GM18873 (cell line): Measurements from ENCODE around the gene SEL1L.
"Not testable (repeated sequence)": the region's sequence is repeated elsewhere in the genome, so short reads cannot be mapped to it uniquely, and the experiment has no call there.

Source experiments
- ATAC-seq: cut with Tn5 transposase; IDR thresholded peaks from one replicate; pipeline ENCODE4 v1.9.1; 2021; ENCODE audit warnings: mild to moderate bottlenecking, moderate library complexity, moderate number of reproducible peaks; ENCODE audit not compliant: unreplicated experiment, low FRiP score

SEL1L gene

DNA sequence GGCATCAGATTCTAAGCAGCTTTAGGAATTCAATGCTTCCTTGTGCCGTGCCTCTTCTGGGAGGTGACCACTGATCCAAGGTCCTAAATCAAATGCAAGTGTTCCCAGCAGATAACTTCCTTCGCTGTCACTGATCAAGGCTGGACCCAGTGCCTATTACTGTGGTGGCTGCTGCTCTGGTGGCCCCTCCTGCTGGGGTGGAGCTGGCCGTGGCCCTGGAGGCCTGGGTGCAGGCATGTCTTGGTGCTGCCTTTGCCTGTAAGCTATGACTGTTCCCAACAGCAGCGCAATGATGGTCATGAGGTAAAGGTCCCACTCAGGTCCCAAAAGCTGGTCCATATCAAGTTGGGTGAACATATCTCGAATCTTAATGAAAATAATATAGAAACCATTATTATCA, 56.8 kb downstream of the SEL1L start:
- ATAC-seq = no peak

DNA sequence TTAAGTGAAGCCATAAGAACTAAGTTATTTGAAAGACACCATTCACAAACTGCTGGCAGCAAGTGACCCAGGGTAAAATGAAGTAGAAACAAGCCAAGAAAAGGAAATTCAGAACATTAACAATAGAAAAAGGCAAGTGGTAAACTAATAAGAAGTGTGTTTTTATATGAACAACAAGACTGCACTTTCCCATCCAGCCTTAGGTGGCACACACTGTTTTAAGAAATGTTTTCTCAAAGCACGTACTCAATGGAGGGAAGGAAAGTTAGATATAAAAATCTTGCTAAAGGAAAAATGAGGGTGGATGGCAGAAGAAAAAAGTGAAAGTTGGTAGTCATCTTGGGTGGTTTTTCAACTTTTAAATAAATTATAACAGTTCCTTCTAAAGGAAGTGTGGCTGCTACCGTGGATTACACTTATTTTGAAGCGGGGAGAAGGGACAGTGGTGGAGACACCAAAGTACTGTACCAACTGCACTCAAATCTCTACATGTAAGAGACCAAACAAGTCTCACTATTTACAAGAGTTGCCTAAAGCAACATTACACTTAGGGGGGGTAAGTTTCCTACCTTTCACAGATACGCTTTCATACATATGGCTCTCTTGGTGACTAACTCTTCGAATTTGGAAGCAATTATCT, 58.8 kb downstream of the SEL1L start:
- no peak for ATAC-seq

DNA sequence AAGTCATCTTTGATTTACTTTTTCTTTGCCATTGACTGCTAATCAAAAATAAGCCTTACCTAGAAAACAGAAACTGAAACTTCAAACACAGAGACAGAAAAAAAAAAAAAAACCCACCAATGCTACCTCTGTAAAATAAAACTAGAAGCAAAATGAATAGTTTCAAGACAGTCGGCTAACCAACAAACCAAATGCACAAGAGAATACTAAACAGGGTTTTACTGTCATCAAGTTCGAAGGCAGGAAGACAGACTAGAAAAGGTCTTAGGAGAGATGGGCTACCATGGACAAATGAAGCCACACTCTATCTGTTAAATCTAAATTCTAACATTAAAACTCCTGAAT, 59.5 kb downstream of the SEL1L start:
- ATAC-seq = peak; percentile 47

DNA sequence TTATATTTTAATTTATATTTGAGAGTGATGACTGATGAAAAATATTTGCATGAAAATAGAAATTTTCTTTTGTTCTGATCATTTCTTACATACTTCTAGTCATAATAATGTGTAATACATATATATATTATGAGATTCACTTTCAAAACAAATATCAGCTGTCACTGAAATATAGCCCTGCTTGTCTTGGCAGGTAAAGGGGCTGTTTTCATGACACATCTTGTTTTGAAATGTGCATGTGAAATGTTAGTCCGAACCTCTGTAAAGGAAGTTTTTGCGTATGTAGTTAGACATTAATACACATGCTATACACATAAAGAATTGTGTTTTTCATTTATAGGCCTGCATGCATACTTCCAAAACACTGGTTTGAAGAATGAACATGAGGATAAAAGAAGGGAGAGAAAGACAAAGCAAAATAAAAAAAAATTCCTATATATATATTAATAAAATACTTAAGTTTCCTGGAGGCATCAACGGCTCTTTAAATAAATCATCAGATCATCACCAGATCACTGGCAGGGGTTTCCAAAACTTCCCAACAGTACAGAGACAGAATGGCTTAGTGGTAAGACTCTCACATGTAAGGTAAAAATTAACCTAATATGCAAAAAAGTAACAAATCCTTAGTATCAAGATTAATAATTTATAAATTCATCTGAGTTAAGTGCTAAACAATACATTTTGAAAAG, 60.1 kb downstream of the SEL1L start:
- peak; percentile 38 for ATAC-seq

DNA sequence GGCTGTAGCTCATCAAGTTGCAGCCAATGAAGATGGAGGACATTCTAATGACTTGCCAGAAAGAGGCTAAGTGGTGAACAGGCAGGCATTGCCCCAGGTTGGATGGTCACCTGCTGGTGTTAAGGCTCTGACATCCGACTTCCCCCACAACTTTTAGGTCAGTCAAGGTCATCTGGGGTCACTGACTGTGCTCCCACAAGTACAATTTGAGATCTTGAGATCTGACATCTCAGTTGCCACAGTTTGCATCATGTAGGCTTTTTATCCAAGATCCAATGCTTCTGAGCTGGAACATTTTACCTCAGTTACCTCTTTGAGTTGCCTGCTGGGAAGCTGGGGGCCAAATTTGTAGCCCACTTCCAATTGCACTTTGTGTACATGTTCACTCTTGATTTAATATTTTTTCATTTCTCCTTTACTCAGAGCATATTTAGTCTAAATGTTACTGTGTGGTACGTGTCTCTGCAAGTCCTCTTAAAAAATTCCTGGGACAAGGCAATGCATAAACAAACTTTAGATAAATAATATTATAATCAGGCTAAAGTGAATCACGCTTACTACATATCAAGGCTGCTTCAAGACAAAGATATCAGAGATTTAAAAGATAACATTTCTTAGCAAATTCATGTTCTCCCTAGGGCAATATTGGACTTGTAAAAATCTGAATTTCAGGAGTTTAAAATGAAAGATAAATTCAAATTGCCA, 61.4 kb downstream of the SEL1L start:
- no peak for ATAC-seq

DNA sequence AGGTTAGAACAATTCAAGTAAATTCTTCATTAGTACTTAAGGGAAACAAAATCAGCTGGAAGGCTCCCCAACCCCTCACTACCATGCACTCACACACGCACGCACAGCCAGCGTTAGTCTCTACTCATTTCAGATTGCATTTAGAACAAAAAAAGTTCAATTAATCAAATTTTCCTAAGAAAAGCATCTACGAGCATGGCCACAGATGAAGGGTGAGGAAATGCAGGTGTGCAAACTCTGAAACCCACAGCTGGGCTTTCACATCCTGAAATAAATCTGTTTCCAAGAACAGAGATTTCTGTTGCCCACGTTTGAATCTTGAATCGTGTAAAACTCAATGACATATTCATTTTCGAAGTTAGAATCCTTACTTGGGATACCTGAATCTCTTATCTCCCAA, 62.6 kb downstream of the SEL1L start:
- peak; percentile 33 for ATAC-seq

DNA sequence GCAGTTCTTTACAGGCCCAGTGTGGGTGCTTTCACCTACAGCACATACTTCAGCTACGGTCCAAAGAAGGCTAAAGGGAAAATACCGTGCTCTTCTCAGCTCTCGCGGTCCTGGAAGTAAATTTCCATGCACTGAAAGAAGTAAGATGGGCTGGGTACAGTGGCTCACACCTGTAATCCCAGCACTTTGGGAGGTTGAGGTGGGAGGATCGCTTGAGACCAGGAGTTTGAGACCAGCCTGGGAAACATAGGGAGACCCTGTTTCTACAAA, 63.2 kb downstream of the SEL1L start:
- peak; percentile 18 for ATAC-seq

DNA sequence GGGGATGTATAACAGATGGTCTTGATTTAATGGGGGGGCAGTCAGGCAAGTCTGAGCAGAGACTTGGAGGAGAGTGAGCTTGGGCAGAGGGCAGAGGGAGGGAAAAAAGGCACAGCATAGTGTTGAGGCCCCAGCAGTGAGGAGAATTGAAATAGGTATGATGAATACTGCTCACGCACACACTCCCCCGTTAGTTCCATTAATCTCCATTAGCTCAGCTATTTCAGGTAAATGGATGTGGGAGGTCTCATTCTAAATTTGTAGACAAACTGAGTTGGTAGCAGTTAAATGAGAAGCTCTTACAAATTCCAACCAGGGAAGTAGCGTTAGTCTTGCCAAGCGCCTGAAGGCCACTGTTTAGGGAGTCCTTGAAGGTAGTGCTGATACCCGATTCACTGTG, 66.8 kb downstream of the SEL1L start:
- no peak for ATAC-seq

DNA sequence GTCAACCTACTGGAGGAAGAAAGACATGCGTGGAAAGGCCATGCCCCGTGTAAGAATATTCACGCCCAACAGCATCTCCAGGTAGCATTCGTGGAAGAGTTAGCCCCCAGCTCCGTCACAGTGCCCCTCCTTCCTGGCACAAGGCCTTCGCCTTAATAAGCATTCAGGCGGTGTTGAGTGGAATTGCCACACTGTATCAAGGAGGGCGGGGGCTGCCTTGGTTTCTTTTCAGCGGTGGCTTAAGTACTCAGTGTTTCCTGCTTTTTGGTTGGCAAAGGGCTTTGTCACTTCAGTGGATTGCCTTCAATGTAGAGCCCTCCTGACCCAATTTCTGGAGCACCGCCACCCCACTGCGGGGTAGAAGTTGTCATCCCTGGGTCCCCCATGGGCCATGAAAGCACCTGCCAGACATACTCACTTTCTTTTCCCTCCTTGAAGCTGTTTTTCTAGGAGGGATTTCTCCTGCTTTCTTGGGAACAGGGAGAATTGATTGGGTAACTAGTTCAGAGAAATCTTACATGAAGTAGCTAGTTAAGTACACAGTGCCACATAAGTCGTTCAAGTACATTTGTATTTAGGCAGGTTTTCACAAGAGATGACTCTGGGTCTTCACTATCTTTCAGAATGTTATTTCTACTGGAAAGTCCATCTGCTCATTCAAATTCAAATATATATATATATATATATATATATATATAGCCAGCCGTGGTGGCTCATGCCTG, 68.0 kb downstream of the SEL1L start:
- no peak for ATAC-seq

DNA sequence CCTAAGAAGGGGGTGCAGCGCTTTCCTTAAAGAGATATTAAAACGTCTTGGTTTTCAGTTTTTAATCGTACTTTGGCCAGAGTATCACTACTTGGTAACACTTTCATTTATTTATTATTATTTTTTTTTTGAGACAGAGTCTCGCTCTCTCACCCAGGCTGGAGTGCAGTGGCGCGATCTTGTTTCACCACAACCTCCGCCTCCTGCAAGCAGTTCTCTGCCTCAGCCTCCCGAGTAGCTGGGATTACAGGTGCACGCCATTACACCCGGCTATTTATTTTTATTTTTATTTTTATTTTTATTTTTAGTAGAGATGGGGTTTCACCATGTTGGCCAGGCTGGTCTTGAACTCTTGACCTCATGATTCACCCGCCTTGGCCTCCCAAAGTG, 68.7 kb downstream of the SEL1L start:
- not testable (repeated sequence) for ATAC-seq

DNA sequence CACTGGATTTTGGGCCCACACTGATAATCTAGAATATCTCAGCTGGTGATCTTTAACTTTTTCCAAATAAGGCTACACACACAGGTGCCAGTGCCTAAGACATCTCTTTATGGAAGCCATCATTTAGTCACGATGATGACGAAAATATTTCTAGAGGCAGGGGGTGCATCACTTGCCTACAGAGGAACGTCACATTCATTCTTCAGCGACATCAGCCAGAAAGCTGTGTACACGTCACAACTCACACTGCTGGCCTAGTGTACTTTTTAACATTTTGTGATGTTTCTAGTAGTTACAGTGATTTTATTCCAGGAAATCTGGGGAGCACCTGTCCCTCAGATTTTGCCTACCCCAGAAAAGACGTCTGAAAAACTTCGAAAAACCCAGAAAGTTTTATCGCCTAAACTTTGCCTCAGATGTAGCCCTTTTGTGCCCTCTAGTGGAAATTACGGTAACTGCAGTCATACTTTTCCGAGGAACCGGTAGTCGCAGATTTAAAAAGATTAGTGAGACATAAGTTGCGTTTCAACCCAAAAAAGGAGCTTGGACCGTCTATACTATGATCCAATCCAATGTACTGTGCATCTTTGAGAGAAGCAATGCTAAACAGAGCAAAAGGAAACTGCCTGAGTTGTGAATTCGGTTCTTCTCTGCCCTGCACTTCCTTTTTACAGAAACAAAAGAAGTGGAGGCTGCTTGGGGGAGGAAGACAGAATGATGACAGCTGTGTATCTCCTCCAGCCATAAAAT, 69.2 kb downstream of the SEL1L start:
- ATAC-seq = peak; percentile 71

DNA sequence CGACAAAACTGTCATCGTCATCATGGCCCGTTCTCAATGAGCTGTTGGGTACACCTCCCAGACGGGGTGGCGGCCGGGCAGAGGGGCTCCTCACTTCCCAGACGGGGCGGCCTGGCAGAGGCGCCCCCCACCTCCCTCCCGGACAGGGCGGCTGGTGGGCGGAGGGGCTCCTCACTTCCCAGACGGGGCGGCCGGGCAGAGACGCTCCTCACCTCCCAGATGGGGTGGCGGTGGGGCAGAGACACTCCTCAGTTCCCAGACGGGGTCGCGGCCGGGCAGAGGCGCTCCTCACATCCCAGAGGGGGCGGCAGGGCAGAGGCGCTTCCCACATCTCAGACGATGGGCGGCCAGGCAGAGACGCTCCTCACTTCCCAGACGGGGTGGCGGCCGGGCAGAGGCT, 71.3 kb downstream of the SEL1L start:
- not testable (repeated sequence) for ATAC-seq

DNA sequence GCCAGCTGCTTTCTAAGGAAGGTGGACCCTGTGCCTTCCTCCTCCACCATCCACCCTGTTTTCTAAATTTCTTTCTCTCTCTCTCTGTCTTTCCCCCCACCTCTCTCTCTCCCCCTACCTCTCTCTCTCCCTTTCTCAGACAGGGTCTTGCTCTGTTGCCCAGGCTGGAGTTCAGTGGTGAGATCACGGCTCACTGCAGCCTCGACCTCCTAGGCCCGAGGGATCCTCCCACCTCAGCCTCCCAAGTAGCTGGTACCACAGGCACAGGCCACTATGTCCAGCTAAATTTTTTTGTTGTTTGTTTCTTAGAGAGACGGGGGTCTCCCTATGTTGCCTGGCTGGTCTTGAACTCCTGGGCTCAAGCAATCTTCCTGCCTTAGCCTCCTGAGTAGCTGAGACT, 73.7 kb downstream of the SEL1L start:
- ATAC-seq = no peak

DNA sequence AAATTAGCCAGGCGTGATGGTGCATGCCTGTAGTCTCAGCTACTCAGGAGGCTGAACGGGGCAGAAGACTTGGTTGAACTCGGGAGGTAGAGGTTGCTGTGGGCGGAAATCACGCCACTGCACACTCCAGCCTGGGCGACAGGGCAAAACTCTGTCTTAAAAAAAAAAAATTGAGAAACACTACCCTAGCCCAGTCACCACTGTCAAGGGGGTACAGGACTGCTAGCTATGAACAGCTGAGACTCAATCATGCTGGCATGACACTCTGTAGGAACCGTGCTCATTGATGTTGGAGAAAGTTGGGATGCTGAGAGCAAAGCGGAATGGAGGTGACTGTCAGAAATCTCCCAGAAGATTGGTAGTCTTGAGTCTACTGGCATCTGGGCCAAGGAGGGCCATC, 75.3 kb downstream of the SEL1L start:
- no peak for ATAC-seq

DNA sequence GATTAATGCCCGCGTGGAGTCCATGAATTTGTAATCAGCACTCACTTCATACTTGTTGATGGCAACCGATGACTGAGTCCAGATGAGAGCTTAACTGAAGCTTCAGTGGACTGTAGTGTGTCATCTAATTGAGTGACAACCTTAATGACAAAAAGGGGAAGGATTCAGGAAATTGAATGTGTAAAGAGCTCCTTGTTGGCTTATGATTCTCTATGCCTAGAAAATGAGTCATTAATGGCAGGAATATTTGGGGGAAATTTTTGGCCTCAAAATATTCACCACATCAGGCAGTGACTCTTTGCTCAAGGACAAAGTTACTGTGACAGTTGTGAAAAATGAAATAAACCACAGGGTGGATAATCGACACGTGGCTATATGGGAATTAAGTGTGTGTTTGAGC, 78.3 kb downstream of the SEL1L start:
- ATAC-seq = peak; percentile 28

DNA sequence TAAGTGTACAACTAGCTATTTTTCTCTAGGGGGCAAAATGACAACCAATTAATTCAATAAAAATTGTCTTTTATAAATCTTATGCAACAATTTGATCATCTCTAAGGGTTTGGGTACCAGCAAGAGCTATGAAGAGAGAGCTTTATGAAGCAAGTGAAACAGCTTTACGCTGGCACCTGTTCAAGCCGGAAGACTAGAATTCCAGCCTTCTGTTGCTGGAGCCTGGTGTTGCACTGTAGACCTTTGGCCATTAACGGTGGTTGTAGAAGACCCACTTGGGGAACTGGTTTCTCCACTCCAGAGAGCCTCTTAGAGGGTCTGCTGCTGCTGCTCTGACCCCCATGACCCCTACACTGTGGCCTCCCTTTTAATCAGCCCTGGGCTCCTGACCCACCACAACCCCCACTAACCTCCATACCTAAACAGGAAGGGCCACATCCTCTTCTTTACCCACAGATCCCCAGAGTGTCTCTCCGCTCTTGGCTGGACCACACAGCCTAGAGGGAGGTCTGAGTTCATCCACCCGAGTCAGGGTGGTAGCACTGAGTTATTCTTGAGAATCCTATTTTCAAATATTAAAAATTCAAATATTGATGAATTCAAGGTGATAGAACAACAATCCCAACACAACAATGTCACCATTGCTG, 79.0 kb downstream of the SEL1L start:
- peak; percentile 86 for ATAC-seq

DNA sequence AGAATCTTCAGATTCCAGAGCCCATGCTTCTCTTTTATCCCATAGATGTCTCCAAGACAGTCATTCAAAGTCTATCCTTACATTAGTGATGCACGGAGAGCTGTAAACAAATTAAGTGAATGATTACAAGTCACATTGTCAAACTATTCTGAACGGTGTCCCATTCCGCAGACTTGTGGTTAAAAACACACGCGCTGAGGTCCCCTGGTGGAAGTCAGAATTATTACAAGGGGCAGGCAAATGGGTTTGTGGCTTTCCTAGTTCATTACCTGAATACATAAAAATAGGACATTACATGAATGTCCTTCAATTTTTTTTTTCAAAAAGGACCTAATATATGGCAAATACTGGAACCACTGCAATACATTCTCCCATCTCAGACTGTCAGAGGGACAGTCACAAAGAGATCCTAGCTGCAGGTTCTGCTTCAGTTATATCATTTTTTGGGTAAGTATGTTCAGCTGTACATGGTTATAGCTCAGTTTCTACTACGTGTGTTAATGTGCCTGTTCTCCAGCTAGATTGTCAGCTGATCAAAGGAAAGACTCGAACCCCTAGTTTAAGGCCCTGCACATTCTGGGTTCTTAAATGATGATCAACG, 80.4 kb downstream of the SEL1L start:
- peak; percentile 60 for ATAC-seq

DNA sequence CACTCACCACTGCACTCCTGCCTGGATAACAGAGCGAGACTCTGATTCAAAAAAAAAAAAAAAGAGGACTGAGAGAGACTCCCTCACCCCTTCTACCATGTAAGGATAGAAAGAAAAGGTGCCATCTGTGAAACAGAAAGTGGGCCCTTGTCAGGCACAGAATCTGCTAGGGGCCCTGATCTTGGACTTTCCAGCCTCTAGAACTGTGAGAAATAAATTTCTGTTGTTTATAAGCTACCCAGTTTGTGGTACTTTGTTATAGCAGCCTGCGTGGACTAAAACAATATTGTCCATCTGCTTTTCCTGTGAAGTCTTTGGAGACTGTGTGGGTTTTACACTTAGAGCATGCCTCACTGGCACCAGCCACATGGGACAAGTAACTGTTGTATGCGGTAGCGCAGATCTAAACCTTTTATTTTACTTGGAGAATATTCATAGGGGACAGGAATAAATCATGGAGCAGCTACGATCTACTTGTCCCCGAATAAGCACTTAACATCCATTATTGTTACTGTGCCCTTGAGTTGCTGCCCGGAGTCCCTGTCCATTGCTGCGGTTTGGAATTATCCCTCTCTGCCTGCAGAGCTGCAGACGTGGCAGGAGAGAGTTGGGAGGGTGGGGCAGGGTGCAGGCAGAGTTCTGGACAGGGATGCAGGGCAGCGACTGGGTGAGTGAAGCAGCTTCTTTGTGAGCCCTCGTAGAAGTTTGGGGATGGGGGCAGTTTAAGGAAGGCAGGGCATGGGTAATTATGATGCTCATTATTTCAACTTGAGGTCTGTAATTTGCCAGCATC, 81.1 kb downstream of the SEL1L start:
- no peak for ATAC-seq

DNA sequence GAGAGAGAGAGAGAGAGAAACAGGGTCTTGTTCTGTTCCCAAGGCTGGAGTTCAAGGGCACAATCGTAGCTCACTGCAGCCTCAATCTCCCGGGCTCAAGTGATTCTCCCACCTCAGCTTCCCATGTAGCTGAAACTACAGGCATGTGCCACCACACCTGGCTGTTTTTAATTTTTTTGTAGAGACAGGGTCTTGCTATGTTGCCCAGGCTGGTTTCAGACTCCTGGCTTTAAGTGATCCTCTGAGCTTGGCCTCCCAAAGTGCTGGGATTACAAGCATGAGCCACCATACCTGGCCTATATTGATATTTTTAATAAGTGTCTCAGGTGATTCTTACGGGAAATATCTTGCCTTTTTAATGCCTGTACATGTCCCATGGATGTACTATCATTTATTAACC, 82.7 kb downstream of the SEL1L start:
- no peak for ATAC-seq
